ENCODE data around the gene APMAP. TPM values are rescaled to one million over a fixed set of nuclear protein-coding genes. Genes with fewer than 3 reads are reported as not detected.

The APMAP gene
- total and polyA plus RNA-seq, 9 of the 15 experiments (the other 6 are each of a cell fraction or from before 2014, with no cell fraction given): 6.7 to 18.2 (median 14.4) TPM

GRCh38 chr20:25018425-25018824, 25.9 kb upstream of the APMAP start:
- no peak overlapping the region for H3K9ac ChIP-seq (ENCODE audit: insufficient read depth in 1 of 2, low read depth in 2 of 2, low read length in 2 of 2)
- H3K9me3 ChIP-seq (replicated peaks; ENCODE audit: control insufficient read depth, insufficient read depth, low read depth, low read length): no peaks in the 10 kb centered on the region
- WGBS (ENCODE audit: insufficient coverage, low coverage, missing lambda C conversion rate): 0% methylated on average over 2 of the region's 2 CpGs
- H4K20me1 ChIP-seq (replicated peaks; ENCODE audit: control insufficient read depth, insufficient read depth, low read length): no peaks in the 10 kb centered on the region; the same call in 1 of the 2 replicates
- H3K4me3 ChIP-seq: no peak overlapping the region
- FAIRE-seq: no peak
- no peak overlapping the region for H3K27ac ChIP-seq (ENCODE audit: extremely low read depth, low read depth, low read length)
- POLR2A ChIA-PET: no interaction called here
- ATAC-seq: no peak
- no TSS peak for BruUV-seq (replicated peaks)
- H2AFZ ChIP-seq (ENCODE audit: low read depth, low read length): no peak overlapping the region
- no peak for TF ChIP-seq HMG20B (CRISPR knock-in tag; IDR thresholded peaks at IDR 0.05)
- TF ChIP-seq CREM (IDR thresholded peaks at IDR 0.05; ENCODE audit: low read depth): no peak
- no peak for TF ChIP-seq GMEB1 (CRISPR knock-in tag; IDR thresholded peaks at IDR 0.05)
- H3K4me2 ChIP-seq (ENCODE audit: insufficient read depth, low read length): no peak overlapping the region
- no peaks in the 10 kb centered on the region for H3K9me1 ChIP-seq (ENCODE audit: control insufficient read depth, insufficient read depth, low read length)
- CTCF ChIA-PET (ENCODE audit: low intra/inter-chr PET ratio): no interaction called here
- intact Hi-C loops (cut with micrococcal nuclease) (no loop called here), in situ Hi-C loops (cut with MboI) (no loop called here)
- no peaks in the 10 kb centered on the region for H3K79me2 ChIP-seq (ENCODE audit: control insufficient read depth, insufficient read depth, low read length)
- peaks cover 0 to 50% of the 10 kb centered on the region in 2 experiments; a peak in 4 of 5 replicates for H3K27me3 ChIP-seq (ENCODE audit: control insufficient read depth in 2 of 2, insufficient read depth in 2 of 2, low read length in 2 of 2)
- no peaks in the 10 kb centered on the region for H3K36me3 ChIP-seq (ENCODE audit: control insufficient read depth, insufficient read depth, low read length)
- no peaks in the 10 kb centered on the region for H3K4me1 ChIP-seq (replicated peaks in 1 of 2; ENCODE audit: control insufficient read depth in 2 of 2, insufficient read depth in 2 of 2, low read length in 2 of 2)
- DNase-seq (ENCODE audit: extremely low read depth in 1 of 4, low spot score in 3 of 4): no peak

- DNase-seq (ENCODE audit: extremely low read depth in 1 of 4, low spot score in 3 of 4) (no peak), ATAC-seq (no peak), FAIRE-seq (no peak)
- Histone ChIP-seq H3K4me1 (replicated peaks in 1 of 2; ENCODE audit: control insufficient read depth in 2 of 2, insufficient read depth in 2 of 2, low read length in 2 of 2) (no peaks in the 10 kb centered on the region), H3K9me1 (ENCODE audit: control insufficient read depth, insufficient read depth, low read length) (no peaks in the 10 kb centered on the region), H3K79me2 (ENCODE audit: control insufficient read depth, insufficient read depth, low read length) (no peaks in the 10 kb centered on the region), H3K36me3 (ENCODE audit: control insufficient read depth, insufficient read depth, low read length) (no peaks in the 10 kb centered on the region), H3K27me3 (ENCODE audit: control insufficient read depth in 2 of 2, insufficient read depth in 2 of 2, low read length in 2 of 2) (peaks cover 3 to 61% of the 10 kb centered on the region in 2 experiments), H3K4me2 (ENCODE audit: insufficient read depth, low read length) (no peak overlapping the region), H2AFZ (ENCODE audit: low read depth, low read length) (no peak overlapping the region), H3K27ac (ENCODE audit: extremely low read depth, low read depth, low read length) (no peak overlapping the region), H4K20me1 (replicated peaks; ENCODE audit: control insufficient read depth, insufficient read depth, low read length) (no peaks in the 10 kb centered on the region; the same call in 1 of the 2 replicates), H3K9me3 (replicated peaks; ENCODE audit: control insufficient read depth, insufficient read depth, low read depth, low read length) (no peaks in the 10 kb centered on the region), H3K9ac (ENCODE audit: insufficient read depth in 1 of 2, low read depth in 2 of 2, low read length in 2 of 2) (no peak overlapping the region; a peak in 1 of 4 replicates), H3K4me3 (no peak overlapping the region)
- in situ Hi-C loops (cut with MboI) (no loop called here), intact Hi-C loops (cut with micrococcal nuclease) (no loop called here)
- ChIA-PET POLR2A (no interaction called here), CTCF (ENCODE audit: low intra/inter-chr PET ratio) (no interaction called here)
- 0% methylated on average over 11 of the region's 14 CpGs for WGBS (ENCODE audit: insufficient coverage, low coverage, missing lambda C conversion rate)
- BruUV-seq (replicated peaks): no TSS peak
- TF ChIP-seq ARID3A (IDR thresholded peaks at IDR 0.05; ENCODE audit: borderline replicate concordance, low read depth, low read length): no peak
- no peak for TF ChIP-seq SPI1 (IDR thresholded peaks at IDR 0.05; ENCODE audit: borderline replicate concordance, low read depth, low read length)
- TF ChIP-seq GMEB1 (CRISPR knock-in tag; IDR thresholded peaks at IDR 0.05): no peak
- no peak for TF ChIP-seq BHLHE40 (IDR thresholded peaks at IDR 0.05; ENCODE audit: low read length)
- TF ChIP-seq ZNF707 (CRISPR knock-in tag; conservative IDR thresholded peaks at IDR 0.05): no peak
- no peak for TF ChIP-seq DDX20 (tag; IDR thresholded peaks at IDR 0.05; ENCODE audit: low read depth)
- TF ChIP-seq RFX1 (IDR thresholded peaks at IDR 0.05): no peak
- no peak for TF ChIP-seq MECOM (CRISPR knock-in tag; IDR thresholded peaks at IDR 0.05)
Observed at GRCh38 chr20:25017257-25017803, 24.8 kb upstream of the APMAP start.

Data from K562 (cell line).